ENCODE results near the gene DEK.

DNA sequence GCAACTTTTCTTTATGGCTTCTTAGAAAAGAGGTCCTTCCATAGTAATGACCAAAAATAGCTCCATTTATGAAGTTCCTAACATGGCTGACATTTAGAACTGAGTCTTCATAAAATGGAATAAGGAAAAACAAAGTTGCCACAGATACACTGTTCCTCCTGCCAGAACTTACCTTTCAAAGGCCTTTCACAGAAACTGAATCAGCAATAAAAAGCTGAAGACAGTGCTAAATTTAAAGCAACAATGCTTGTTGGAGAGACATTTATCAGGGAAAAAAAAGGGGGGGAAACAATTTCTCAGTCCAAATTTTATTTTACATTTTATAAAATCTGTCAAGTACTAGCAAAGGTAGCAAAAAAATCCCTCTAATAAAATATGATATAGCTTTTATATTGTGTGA, 17.3 kb downstream of the DEK start:
- TF ChIP-seq CREB1 (CRISPR knock-in tag; IDR thresholded peaks at IDR 0.05) = no peak
- TF ChIP-seq JUN (CRISPR knock-in tag; IDR thresholded peaks at IDR 0.05) = no peak
- TF ChIP-seq, protein P1, sequence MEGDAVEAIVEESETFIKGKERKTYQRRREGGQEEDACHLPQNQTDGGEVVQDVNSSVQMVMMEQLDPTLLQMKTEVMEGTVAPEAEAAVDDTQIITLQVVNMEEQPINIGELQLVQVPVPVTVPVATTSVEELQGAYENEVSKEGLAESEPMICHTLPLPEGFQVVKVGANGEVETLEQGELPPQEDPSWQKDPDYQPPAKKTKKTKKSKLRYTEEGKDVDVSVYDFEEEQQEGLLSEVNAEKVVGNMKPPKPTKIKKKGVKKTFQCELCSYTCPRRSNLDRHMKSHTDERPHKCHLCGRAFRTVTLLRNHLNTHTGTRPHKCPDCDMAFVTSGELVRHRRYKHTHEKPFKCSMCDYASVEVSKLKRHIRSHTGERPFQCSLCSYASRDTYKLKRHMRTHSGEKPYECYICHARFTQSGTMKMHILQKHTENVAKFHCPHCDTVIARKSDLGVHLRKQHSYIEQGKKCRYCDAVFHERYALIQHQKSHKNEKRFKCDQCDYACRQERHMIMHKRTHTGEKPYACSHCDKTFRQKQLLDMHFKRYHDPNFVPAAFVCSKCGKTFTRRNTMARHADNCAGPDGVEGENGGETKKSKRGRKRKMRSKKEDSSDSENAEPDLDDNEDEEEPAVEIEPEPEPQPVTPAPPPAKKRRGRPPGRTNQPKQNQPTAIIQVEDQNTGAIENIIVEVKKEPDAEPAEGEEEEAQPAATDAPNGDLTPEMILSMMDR (IDR thresholded peaks at IDR 0.05) = no peak
- no peak for TF ChIP-seq ZNF232 (CRISPR knock-in tag; IDR thresholded peaks at IDR 0.05)
- no peak for TF ChIP-seq NR1H2 (CRISPR knock-in tag; IDR thresholded peaks at IDR 0.05)
- no peak for TF ChIP-seq FOXJ3 (CRISPR knock-in tag; IDR thresholded peaks at IDR 0.05; ENCODE audit: borderline replicate concordance)
- TF ChIP-seq PRRX2 (CRISPR knock-in tag; IDR thresholded peaks at IDR 0.05) = no peak
